HuH-7.5 (cell line): ENCODE results near the gene GABRA1.

Source experiments
- DNase-seq: peaks from one replicate; pipeline ENCODE4 v3.0.0; 2011; ENCODE audit warnings: low spot score

The GABRA1 gene

DNA sequence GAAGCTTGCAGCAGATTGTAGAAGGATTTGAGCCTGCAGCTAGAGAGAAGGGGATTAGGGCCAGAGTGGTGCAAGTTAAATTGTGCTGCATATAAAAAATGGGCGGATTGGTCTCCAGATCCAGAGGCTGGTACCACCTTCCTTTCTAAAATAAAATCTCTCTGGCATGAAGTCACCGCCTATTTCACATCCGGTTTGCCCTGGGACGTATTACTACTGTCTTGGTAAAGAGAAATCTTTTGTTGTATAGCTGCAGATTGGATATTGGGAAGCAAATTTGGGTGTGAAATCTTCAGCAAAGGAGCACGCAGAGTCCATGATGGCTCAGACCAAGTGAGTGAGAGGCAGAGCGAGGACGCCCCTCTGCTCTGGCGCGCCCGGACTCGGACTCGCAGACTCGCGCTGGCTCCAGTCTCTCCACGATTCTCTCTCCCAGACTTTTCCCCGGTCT, at the start of gene GABRA1:
Gene GABRA1 (plus strand): TSS at position 180 of the 451 bp plus-strand sequence. CDS start 2,691 bp downstream, outside the sequence.
- DNase-seq: no peak

DNA sequence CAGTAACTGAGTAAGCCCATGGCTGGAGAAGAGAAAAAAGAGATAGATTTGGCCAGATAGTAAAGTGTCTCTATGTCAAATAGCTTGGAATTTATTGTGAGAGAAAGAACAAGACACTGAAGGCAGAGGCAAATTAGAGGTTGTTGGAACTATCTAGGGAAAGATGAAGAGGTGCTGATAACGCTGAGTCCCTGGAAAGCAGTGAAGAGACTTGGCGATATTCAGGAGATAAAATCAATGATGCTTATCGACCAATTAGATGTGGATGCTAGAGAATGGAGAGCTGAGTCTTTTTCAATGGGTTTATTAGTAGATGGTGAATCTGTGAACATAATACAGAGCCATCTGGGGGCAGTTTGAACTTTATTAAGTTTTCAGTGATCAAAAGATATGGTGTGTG, 48.6 kb upstream of the GABRA1 start:
- DNase-seq: no peak

DNA sequence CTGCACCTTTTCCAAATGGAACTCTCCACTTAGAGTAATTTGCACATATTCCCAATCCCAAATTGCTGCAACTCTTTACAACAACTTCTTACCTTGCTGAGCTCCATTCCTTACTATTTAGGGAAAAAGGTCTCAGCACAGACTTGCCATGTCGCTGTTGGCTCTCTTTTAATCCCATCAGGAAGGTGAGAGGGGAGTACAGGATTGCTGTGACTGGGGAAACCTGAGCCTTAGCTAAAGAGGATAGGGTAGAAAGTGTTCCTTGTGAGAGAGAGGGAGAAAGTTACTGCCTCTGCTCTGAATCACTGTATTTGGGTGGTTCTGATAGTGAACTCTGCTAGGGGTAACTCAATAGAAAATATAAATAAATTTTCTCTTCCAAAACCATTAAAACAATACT, 43.7 kb upstream of the GABRA1 start:
- no peak for DNase-seq

DNA sequence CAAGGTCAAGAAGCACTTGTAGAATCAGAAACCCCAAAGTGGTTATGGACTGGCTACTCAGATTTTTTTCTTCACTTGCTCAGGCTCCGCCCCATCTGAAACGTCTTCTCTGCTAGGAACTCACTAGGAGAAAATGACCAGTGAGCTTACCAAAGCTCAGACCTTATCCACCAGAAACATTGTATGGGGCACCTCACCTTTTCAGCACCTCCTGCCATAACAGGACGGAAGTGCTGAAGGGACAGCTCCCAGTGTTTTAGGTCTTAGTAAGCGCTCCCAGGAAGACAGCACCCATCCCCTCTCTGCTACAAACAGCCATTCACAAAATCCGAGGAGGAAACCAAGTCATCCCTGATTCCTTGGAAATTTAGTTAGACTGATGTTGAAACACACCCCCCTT, 1.2 kb upstream of the GABRA1 start:
- no peak for DNase-seq

DNA sequence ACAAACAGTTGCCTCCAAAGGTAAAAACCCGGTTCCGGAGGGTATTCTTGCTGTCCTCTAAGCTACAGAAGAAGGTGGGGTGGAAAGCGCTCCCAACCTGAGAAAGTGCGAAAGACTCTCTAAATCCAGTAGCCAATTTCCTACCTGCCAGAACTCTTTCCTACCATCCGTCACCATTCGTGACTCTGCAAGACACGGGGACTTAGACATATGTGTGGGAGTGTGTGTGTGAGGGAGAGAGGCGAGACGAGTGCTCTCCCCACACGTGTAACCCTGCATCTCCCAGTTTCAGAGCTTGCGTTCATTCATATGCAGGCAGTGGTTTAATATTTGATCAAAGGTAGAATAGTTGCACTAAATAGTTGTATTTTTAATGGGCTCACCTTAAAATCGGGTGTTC, 473 bp upstream of the GABRA1 start:
- DNase-seq: no peak

DNA sequence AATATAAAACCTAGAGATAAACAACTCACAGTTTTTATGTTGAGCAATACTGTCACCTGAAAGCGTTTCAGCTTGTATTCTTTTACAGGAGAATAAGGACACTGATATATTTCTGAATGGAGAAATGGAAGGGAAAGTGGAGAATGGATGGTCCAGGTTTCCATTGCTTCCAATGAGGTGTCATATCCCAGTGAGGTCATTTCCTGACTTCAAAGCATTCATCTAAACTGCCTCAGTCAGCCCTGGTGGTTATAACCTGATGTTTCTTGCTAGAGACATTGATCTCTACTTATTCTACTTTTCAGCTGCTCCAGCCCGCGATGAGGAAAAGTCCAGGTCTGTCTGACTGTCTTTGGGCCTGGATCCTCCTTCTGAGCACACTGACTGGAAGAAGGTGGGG, 2.6 kb downstream of the GABRA1 start:
- DNase-seq: no peak

DNA sequence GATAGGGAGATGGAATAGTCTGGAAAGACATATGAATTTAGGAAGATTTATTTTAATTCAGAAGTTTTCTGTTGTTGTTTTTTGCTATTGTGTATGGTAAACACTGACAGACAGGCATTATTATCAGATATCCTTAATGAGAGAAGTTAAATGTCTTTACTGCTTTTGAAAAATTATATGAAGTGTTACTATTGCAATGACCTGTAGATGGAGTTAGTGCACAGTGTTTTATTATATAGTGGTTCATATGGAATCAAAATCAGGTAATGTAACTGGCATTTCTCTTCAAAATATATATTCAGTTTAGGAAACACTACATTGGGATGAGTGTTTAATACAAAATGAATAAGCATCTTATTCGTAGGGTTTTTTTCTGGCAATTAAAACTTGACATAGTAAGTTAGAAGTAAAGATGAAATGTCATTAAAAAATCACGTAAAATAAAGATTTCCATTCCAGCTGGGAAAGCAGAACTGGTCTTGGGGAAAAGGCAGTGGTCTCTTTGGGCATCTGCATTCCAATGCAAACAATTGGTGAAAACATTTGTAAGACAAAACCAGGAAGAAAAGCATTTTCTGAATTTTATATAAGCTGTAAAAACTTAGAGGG, 3.9 kb downstream of the GABRA1 start:
- no peak for DNase-seq

DNA sequence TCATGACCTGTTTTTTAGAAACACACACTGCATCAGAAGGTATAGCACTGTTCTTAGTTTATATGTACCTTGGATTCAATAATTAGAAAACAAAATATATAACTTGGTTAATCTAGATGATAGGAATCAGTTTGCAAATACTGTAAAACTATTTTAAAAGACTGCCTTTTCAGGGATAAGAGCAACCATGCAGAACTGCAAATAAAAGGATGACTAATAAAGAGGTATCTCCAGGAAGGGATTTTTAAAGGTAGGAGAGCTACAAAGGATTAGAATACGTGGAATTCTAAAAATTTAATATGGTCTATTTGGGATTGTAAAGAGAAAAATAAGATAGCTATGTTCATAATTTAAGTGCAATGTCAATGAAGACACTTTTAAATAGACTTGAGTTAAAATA, 9.4 kb downstream of the GABRA1 start:
- no peak for DNase-seq

DNA sequence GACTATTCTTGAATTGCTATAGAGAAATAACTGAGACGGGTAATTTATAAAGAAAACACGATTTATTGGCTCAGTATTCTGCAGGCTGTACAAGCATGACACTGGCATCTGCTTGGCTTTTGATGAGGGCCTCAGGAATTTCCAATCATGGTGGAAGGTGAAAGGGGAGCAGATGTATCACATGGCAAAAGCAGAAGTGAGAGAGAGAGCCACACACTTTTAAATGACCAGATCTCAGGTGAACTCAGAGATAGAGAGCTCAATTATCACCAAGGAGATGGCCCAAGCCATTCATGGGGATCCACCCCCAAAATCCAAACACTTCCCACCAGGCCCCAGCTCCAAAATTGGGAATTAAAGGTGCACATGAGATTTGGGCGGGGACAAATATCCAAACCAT, 15.3 kb downstream of the GABRA1 start:
- DNase-seq: no peak

DNA sequence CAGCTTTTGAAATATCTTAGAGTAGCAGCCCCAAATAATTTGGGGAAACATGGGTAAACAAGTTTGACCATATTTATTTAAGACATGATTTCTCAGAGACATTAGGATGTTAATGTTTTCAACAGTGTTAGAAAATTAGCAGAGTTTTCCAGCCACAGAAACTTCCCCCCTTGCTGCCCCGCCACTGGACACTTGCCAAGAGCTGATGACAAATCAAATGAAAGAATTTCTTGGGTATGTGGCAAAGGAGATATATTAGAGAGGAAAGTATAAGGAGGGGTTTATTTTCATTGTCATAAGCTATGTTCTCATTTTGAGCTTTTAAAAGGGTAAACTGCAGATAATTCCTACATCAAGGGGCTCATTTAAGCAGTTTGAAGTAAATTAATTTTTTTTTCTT, 15.9 kb downstream of the GABRA1 start:
- no peak for DNase-seq

DNA sequence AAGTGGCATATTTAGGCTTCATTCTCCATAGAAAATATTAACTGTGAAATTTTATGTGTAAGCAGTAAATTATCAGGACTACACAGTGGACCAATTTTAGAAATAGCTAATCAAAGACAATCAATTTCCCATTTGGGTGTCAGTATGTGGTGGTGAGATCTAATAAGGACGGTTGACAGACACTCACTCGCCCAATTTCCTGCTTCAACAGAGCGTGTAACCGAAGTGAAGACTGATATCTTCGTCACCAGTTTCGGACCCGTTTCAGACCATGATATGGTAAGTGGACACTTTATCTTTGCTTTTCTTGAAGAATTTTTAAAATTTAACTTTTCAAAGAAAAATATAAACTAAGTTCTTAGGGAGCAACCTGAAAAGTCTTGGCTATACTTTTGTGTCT, 17.6 kb downstream of the GABRA1 start:
- no peak for DNase-seq

DNA sequence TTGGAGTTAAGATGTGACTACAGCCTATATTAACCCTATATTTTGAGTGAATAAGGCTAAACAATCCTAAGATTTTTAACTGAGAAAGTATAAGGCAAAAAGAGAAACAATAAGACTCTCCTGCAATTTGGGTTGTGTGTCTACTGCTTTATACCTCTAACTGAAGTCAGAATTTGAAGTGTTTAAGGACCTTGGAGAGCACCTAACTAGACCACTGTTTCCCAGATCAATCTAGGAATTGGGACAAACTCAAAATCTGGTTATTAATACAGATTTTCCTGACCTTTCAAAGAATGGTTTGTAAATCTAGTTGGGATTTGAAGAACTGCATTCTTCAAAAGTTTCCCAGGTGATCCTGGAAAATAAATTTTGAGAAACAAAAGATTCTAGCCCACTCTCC, 42.1 kb downstream of the GABRA1 start:
- no peak for DNase-seq

DNA sequence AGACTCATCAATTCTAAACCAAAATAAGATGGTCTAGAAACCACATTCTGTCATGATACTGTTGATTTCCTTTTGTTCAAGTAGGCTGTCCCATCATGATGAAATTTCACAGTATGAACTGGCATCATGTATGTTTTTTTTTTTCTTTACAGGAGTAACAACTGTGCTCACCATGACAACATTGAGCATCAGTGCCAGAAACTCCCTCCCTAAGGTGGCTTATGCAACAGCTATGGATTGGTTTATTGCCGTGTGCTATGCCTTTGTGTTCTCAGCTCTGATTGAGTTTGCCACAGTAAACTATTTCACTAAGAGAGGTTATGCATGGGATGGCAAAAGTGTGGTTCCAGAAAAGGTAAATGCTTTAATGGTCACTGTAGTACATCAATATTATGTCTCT, 47.6 kb downstream of the GABRA1 start:
- no peak for DNase-seq

DNA sequence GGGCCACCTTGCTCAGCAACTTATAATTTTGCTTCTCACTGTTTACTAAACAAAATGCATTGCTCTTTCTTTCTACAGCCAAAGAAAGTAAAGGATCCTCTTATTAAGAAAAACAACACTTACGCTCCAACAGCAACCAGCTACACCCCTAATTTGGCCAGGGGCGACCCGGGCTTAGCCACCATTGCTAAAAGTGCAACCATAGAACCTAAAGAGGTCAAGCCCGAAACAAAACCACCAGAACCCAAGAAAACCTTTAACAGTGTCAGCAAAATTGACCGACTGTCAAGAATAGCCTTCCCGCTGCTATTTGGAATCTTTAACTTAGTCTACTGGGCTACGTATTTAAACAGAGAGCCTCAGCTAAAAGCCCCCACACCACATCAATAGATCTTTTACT, 49.1 kb downstream of the GABRA1 start:
- no peak for DNase-seq

DNA sequence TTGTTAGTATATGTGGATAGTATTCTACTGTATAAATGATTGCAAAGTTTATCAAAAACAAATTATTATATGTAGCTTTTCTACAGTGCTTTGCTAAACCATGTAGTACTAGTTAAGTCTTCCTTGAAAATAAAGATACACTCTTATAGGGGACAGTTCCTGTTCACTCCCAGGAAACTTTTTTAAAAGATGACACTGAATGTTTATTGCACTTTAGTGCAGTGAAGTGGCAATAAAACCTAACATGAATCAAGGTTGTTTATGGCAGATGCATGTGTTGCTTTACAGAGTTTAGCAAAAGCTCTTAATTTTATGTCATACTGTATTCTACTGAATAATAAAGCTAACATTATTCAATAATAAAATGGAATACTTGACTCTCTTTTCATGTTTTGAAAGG, 51.7 kb downstream of the GABRA1 start:
- DNase-seq: no peak

DNA sequence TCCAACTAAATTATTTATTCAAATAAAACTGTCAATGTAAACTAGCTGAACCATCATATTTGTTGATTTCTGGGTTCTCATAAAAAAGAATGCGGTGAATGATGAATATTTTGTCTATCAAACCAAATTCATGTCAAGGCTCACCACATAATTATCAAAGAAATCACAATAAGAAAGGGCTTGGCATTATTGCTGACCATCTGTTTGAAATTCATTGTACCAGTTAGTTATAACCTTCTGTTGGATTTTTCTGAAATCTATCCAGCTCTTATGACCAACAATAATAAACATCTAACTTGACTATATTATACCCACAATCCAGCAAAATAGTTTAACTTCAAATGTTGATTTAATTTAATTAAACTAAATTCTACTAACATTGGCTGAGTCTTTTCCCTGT, 53.1 kb downstream of the GABRA1 start:
- no peak for DNase-seq

DNA sequence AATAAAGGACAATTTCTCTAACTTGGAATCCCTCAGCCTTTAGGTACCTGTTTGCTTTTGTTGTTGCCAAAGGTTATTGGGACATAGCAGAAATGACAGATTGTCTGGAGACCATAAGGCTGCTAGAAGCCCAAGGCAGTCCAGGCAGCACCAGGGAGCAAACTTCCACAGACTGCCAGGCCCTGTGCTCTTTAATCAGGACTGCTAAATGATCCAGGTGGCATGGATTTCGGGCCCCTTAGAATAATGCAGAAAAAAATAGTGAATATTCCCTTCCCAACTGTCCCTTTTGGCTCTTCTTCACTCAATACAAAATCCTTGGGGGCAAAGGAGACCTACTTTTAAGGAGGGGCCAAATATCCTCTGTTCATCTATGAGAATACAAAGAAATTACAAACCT, 73.9 kb downstream of the GABRA1 start:
- DNase-seq: no peak

DNA sequence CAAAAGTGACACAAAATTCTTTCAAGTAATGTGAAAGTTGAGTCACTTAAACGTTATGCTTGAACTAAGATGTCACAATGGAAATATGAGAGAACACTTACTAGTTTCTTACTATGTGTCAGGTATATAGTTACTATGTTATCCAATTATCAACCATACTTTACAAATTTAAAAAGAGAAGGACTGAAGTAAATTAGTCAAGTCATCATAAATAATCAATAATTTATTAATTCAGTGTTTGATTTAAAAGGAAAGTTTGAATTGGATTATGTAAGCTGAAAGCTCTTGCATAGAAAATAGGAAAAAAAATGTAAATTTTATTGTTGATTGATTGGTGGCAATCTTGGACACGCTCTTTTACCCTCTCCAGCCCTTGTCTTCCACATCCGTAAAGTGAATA, 76.3 kb downstream of the GABRA1 start:
- no peak for DNase-seq

DNA sequence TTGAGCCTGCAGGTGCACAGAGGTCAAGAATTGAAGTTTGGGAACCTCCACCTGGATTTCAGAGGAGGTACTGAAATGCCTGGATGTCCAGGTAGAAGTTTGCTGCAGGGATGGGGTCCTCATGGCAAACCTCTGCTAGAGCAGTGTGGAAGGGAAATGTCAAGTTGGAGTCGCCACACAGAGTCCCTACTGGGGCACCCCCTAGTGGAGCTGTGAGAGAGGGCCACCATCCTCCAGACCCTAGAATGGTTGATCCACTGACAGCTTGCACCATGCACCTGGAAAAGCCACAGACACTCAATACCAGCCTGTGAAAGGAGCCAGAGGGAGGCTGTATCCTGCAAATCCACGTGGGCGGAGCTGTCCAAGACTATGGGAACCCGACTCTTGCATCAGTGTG, 78.0 kb downstream of the GABRA1 start:
- no peak for DNase-seq

DNA sequence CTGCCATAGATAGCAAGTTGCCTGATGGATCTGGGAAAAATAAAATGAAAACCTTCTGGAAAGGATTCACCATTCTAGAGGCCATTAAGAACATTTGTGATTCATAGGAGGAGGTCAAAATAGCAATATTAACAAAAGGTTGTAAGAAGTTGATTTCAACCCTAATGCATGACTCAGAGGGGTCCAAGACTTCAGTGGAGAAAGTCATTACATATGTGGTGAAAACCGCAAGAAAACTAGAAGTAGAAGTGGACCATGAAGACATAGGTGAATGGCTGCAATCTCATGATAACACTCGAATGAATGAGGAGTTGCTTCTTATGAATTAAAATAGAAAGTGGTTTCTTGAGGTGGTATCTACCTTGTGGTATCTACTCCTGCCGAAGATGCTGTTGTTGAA, 86.6 kb downstream of the GABRA1 start:
- no peak for DNase-seq

DNA sequence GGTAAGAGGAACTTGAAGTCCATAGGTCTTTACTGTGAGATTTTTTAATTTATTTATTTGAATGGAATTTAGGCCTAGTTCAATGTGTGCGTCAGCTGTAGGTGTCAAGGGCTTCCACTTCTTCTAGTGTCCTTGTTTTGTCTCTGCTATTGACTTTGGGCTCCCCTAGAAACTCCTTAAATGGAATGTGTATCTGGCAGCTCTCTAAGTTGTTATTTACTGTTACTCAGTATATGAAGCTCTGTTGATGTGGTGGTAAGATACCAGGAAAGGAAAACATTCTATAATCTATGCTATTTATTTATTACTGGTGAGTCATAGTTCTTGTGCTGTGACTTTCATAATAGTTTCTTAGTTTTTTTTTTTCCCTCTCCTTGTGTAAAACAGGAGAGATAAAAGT, 97.1 kb downstream of the GABRA1 start:
- DNase-seq: no peak

DNA sequence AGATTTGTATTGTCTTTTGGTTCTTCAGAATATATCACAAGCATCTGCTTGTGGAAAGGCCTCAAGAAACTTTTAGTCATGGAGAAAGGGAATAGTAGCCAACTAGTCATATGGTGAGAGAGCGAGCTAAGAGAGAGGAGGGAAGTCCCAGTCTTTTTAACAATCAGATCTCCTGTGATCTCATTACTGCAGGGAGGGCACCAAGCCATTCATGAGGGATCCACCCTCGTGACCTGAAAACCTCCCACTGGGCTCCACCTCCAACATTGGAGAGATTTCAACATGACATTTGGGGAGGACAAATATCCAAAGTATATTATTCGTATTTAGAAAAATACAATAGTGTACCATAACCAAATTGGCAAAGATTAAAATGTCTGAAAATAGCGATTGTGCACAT, 99.0 kb downstream of the GABRA1 start:
- no peak for DNase-seq
